Ovary (tissue), 3 donors: ENCODE measurements around the gene ARFGAP1.

Experiments used
- CTCF ChIP-seq, 3 donors: fragments of 450-650 bp in 2 of 3; fragments of 200-600 bp in 1 of 3; IDR thresholded peaks; one replicate each; pipeline versions ENCODE4 v1.5.1 to v1.8.0; 2016 to 2022; ENCODE audit warnings: antibody characterized with exemption in 3 of 3, mild to moderate bottlenecking in 1 of 3
- EP300 ChIP-seq: sonication (generic); formaldehyde crosslinking; IDR thresholded peaks from one replicate; pipeline ENCODE4 v1.6.1; 2017; ENCODE audit warnings: antibody characterized with exemption
- POLR2A ChIP-seq: fragments of 450-650 bp; IDR thresholded peaks from one replicate; pipeline ENCODE4 v1.6.1; 2017; ENCODE audit warnings: antibody characterized with exemption, mild to moderate bottlenecking, moderate library complexity
- donor health status: DM: no; HTN: no; CAD: no.

GRCh38 chr20:63333241-63333836 lies 60.7 kb downstream of the ARFGAP1 start:
- TF ChIP-seq CTCF (IDR thresholded peaks at IDR 0.05) (no peak), POLR2A (no peak), EP300 (no peak)
